ENCODE measurements around the gene XPNPEP2.

XPNPEP2 gene

DNA sequence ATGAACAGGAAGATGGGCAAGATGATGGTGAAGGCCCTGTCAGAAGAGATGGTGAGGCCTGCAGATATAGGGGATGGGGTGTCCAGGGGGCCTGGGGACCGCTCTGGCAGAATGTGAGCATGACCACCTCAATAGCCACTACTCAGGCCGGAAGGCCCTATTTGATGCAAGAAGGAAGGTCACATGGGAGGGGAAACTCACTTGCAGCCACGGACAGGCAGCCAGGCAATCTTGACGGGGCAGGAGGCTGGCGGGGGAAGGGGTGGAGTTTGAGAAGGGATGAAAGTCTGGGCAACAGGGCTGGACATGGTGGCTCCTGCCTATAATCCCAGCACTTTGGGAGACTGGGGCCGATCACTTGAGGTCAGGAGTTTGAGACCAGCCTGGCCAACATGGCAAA lies 49.7 kb downstream of the XPNPEP2 start:
- peaks cover 7 to 90% (median 56%) of the 10 kb centered on the region in 11 experiments; a peak in 21 of 22 replicates for H3K27me3 ChIP-seq
- peaks cover 41 to 47% (median 43%) of the 10 kb centered on the region in 10 experiments for H3K4me1 ChIP-seq
- peaks cover 56 to 88% (median 75%) of the 10 kb centered on the region in 11 experiments for H3K36me3 ChIP-seq
- no peak overlapping the region for H3K9ac ChIP-seq
- no peak for TF ChIP-seq Cebpa-rat (IDR thresholded peaks at IDR 0.05)
- peaks cover 50 to 100% (median 98%) of the 10 kb centered on the region in 11 experiments; a peak in 21 of 22 replicates for H4K20me1 ChIP-seq
- H3K9me3 ChIP-seq (replicated peaks in 1 of 11): no peaks in the 10 kb centered on the region
- H3K4me2 ChIP-seq: no peak overlapping the region
- no peak overlapping the region for H3K4me3 ChIP-seq
- no peak overlapping the region for H3K27ac ChIP-seq

DNA sequence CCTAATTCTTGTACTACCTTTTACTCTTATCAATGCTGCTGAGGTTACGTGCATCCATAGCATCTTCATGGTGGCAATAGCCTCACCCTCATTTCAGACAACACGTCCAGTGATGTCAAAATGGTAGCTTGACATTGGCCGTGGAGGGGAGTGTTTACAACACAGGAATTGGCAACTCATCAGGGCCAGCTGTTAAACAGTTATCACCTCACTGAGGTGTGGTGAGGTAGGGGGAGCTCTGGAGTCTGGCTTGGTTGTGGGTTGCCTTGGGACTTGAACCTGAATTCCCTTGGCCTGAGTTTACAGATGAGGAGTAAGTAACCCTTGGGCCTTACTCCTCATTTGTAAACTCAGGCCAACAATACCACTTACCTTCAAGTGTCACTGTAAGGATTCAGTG lies 51.4 kb downstream of the XPNPEP2 start:
- Histone ChIP-seq H3K9me3 (replicated peaks in 1 of 11) (no peaks in the 10 kb centered on the region), H3K27ac (no peak overlapping the region), H3K4me2 (no peak overlapping the region), H4K20me1 (peaks cover 40 to 100% (median 98%) of the 10 kb centered on the region in 11 experiments; a peak in 21 of 22 replicates), H3K4me3 (no peak overlapping the region), H3K4me1 (peaks cover 27 to 48% (median 30%) of the 10 kb centered on the region in 10 experiments), H3K27me3 (peaks cover 0 to 86% (median 54%) of the 10 kb centered on the region in 11 experiments; a peak in 21 of 22 replicates), H3K9ac (no peak overlapping the region), H3K36me3 (peaks cover 69 to 88% (median 80%) of the 10 kb centered on the region in 11 experiments)
- TF ChIP-seq Cebpa-rat (IDR thresholded peaks at IDR 0.05): no peak

DNA sequence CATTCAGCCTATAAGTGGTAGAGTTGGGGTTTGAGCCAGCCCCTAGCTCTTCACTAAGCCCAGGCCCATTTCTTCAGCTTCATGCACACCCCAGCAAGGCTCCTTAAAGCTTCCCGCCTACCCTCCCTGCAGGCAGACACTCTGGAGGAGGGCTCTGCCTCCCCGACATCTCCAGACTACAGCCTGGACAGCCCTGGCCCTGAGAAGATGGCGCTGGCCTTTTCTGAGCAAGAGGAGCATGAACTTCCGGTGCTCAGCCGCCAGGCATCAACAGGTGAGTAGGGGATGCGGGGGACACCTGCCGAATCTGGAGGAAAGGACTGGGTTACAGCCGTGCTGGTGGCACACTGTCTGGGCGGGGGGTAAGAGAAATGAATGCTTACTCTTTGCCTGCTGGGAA lies 52.0 kb downstream of the XPNPEP2 start:
- H3K27me3 ChIP-seq: peaks cover 0 to 86% (median 55%) of the 10 kb centered on the region in 11 experiments; a peak in 21 of 22 replicates

DNA sequence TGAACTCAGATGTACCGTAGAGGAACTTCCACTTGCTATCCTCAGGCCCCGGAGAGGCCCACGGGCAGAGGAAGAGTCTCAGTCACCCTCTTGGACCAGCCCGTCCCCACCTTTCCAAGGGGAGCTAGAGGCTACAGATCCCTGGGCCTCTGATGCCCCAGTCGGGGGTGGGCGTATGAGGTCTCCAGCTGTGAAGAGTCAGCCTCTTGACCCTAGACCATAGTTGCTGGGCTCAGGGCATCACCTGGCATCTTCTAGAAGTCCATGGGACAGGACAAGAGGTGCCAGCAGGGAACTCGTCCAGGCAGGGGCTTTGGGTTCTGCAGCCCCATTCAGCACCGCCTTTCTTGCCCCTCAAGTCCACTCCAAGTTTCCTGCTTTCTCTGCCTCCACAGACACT lies 52.6 kb downstream of the XPNPEP2 start:
- H3K4me1 ChIP-seq: peaks cover 15 to 41% (median 18%) of the 10 kb centered on the region in 10 experiments; a peak in 19 of 20 replicates
- no peak for TF ChIP-seq Cebpa-rat (IDR thresholded peaks at IDR 0.05)

More for the DNA sequence above, 52.0 kb downstream of the XPNPEP2 start:
- H3K4me1 ChIP-seq: peaks cover 20 to 46% (median 23%) of the 10 kb centered on the region in 10 experiments
- H3K27ac ChIP-seq: no peak overlapping the region
- peaks cover 34 to 100% (median 98%) of the 10 kb centered on the region in 11 experiments; a peak in 21 of 22 replicates for H4K20me1 ChIP-seq
- no peak for TF ChIP-seq Cebpa-rat (IDR thresholded peaks at IDR 0.05)
- H3K4me3 ChIP-seq: no peak overlapping the region
- H3K9ac ChIP-seq: no peak overlapping the region
- no peaks in the 10 kb centered on the region for H3K9me3 ChIP-seq (replicated peaks in 1 of 11)
- no peak overlapping the region for H3K4me2 ChIP-seq
- H3K36me3 ChIP-seq: peaks cover 75 to 91% (median 86%) of the 10 kb centered on the region in 11 experiments

DNA sequence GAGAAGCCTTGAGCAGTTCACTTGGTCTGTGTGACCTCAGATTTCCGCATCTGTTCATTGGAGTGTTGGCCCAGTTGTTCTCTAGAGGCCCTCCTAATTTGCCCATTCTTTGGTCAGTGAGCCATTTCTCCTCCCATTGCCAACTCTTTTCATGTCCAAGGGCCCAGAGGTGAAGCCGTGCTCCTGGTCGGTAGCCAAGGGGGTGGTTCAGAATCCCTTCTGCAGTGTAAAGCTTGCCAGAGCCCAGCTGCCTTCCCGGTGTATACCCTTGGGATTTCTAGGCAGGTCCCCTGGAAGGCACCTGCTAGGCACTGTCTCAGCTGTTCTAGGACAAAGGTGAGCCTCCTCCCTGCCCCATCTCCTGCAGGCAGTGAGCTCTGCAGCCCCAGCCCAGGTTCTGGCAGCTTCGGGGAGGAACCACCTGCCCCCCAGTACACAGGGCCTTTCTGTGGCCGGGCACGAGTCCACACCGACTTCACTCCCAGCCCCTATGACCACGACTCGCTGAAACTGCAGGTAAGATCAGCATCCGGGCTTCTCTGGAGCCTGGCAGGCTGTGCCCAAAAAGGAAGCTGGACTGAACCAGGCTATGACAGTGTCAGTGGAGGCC lies 53.3 kb downstream of the XPNPEP2 start:
- Histone ChIP-seq H4K20me1 (peaks cover 21 to 98% (median 90%) of the 10 kb centered on the region in 11 experiments; a peak in 21 of 22 replicates), H3K4me3 (no peak overlapping the region), H3K4me1 (peaks cover 7 to 34% (median 11%) of the 10 kb centered on the region in 10 experiments; a peak in 19 of 20 replicates), H3K27ac (no peak overlapping the region), H3K9ac (no peak overlapping the region), H3K9me3 (replicated peaks in 1 of 11) (no peaks in the 10 kb centered on the region), H3K4me2 (no peak overlapping the region), H3K36me3 (peaks cover 78 to 99% (median 95%) of the 10 kb centered on the region in 11 experiments), H3K27me3 (peaks cover 8 to 87% (median 63%) of the 10 kb centered on the region in 11 experiments)
- no peak for TF ChIP-seq Cebpa-rat (IDR thresholded peaks at IDR 0.05)

More for the DNA sequence above, 52.6 kb downstream of the XPNPEP2 start:
- no peak overlapping the region; a peak in 1 of 22 replicates for H3K27ac ChIP-seq
- H3K27me3 ChIP-seq: peaks cover 3 to 86% (median 59%) of the 10 kb centered on the region in 11 experiments
- H3K4me2 ChIP-seq: no peak overlapping the region
- no peaks in the 10 kb centered on the region for H3K9me3 ChIP-seq (replicated peaks in 1 of 11)
- H3K36me3 ChIP-seq: peaks cover 76 to 96% (median 90%) of the 10 kb centered on the region in 11 experiments
- peaks cover 29 to 99% (median 96%) of the 10 kb centered on the region in 11 experiments; a peak in 21 of 22 replicates for H4K20me1 ChIP-seq
- H3K9ac ChIP-seq: no peak overlapping the region
- H3K4me3 ChIP-seq: no peak overlapping the region

DNA sequence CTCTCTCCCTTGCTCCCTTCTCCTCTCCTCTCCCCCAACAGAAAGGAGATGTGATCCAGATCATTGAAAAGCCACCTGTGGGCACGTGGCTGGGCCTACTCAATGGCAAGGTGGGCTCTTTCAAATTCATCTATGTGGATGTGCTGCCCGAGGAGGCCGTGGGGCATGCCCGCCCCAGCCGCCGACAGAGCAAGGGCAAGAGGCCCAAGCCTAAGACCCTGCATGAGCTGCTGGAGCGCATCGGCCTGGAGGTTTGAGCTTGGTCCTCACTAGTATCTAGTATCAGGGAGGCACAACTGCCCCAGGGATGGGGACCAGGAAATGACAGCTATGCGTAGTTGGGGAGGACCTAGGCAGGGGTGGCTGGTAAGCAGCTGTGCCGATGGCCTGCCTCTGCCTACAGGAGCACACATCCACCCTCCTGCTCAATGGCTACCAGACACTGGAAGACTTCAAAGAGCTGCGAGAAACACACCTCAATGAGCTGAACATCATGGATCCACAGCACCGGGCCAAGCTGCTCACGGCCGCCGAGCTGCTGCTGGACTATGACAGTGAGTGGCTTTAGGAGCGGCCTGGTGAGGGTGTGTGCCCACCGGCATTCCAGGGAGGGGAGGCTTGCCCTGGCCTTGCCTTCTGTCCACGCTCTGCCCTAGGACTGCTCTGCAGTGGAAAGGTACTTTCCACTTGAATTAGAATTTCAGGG lies 54.0 kb downstream of the XPNPEP2 start:
- Histone ChIP-seq H4K20me1 (peaks cover 23 to 98% (median 90%) of the 10 kb centered on the region in 11 experiments; a peak in 21 of 22 replicates), H3K27ac (no peak overlapping the region), H3K4me2 (no peak overlapping the region), H3K4me3 (no peak overlapping the region), H3K9me3 (replicated peaks in 1 of 11) (no peaks in the 10 kb centered on the region), H3K36me3 (peaks cover 74 to 99% (median 97%) of the 10 kb centered on the region in 11 experiments), H3K9ac (no peak overlapping the region; a peak in 1 of 22 replicates), H3K27me3 (peaks cover 14 to 87% (median 64%) of the 10 kb centered on the region in 11 experiments), H3K4me1 (peaks cover under 1 to 34% (median 6%) of the 10 kb centered on the region in 10 experiments; a peak in 17 of 20 replicates)
- TF ChIP-seq Cebpa-rat (IDR thresholded peaks at IDR 0.05): no peak

DNA sequence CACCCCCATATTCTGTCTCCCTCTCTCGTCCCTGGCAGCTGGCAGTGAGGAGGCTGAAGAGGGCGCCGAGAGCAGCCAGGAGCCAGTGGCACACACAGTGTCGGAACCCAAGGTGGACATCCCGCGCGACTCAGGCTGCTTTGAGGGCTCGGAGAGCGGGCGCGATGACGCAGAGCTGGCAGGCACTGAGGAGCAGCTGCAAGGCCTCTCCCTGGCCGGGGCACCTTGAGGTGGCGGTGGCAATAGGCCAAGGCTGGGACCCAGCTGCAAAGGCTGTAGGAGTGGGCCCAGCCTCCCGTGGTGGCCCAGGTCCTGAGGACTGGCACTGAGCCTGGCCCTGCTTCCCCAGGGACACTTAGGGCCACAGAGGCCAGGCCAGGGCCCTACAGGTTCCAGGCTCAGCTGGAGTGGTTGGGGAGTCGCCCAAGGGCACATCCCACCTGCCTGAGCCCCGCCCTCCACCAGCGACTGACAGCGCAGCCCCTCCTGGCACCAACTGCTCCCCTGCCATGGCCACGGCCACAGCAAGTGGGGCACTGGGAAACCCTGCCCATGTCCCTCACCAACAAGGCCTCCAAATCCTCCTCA lies 54.9 kb downstream of the XPNPEP2 start:
- 0 out of 22 replicates have a peak overlapping the region, but pooled peaks of 1 of the 11 experiments have one; percentile 1 for H3K4me2 ChIP-seq

DNA sequence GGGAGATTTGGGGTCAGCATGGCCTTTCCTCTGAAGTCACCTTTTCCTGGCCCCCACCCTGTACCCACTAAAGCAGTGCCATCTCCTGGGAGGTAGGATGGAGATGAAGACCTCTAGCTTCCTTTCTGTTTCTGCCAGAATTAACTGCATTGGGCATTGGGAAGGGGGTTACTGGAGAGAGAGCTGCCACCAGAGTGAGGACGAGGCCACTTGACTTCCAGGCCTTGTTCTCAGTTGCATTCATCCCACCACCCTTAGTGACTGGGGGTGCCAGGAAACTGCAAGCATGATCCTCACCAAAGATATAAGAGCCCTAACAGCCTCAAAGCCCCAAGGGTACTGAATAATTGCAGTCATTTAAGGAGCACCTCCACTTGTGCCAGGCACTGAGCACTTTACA lies 56.8 kb downstream of the XPNPEP2 start:
- Histone ChIP-seq H3K4me1 (peaks cover 0 to 50% (median 15%) of the 10 kb centered on the region in 10 experiments; a peak in 11 of 20 replicates), H3K4me2 (no peak overlapping the region), H3K27me3 (peaks cover 37 to 98% (median 77%) of the 10 kb centered on the region in 11 experiments), H3K36me3 (peaks cover 62 to 80% (median 73%) of the 10 kb centered on the region in 11 experiments), H3K9ac (0 out of 22 replicates have a peak overlapping the region, but pooled peaks of 1 of the 11 experiments have one; percentile 10), H4K20me1 (peaks cover 23 to 87% (median 70%) of the 10 kb centered on the region in 11 experiments; a peak in 21 of 22 replicates), H3K27ac (no peak overlapping the region), H3K9me3 (replicated peaks in 1 of 11) (no peaks in the 10 kb centered on the region), H3K4me3 (no peak overlapping the region)
- TF ChIP-seq Cebpa-rat (IDR thresholded peaks at IDR 0.05): no peak

More for the DNA sequence above, 54.9 kb downstream of the XPNPEP2 start:
- Histone ChIP-seq H3K4me1 (peaks cover 0 to 42% (median 12%) of the 10 kb centered on the region in 10 experiments; a peak in 11 of 20 replicates), H3K9me3 (replicated peaks in 1 of 11) (no peaks in the 10 kb centered on the region), H3K4me3 (no peak overlapping the region), H3K9ac (peak overlapping the region in 1 of 11 experiments; percentile 31; a peak in 1 of 22 replicates), H3K36me3 (peaks cover 79 to 98% (median 92%) of the 10 kb centered on the region in 11 experiments), H4K20me1 (peaks cover 23 to 100% (median 89%) of the 10 kb centered on the region in 11 experiments; a peak in 21 of 22 replicates), H3K27me3 (peaks cover 21 to 96% (median 74%) of the 10 kb centered on the region in 11 experiments), H3K27ac (no peak overlapping the region; a peak in 2 of 22 replicates)
- no peak for TF ChIP-seq Cebpa-rat (IDR thresholded peaks at IDR 0.05)

Data from BLaER1 treated with 17β-estradiol and CSF1 and Interleukin-3, amounts not matched to agents 10 nM and 100 nM (cell line).